HUDEP-2 (cell line): ENCODE data around the gene CCDC197.

Experiments
- DNase-seq, 76 experiments: peaks; one replicate each; lab custom pipeline; 2025; ENCODE audit not compliant: unreplicated experiment in 76 of 76; lab: John Stamatoyannopoulos, UW

CCDC197 gene

GRCh38 chr14:94022532-94023411 is 25.7 kb downstream of the CCDC197 start:
- DNase-seq = no peak

- no peak for DNase-seq
Observed at GRCh38 chr14:94024549-94024948, 27.4 kb downstream of the CCDC197 start.

GRCh38 chr14:94025720-94026119 is 28.6 kb downstream of the CCDC197 start:
- DNase-seq = no peak

- DNase-seq = peak in 75 of 76 experiments; percentile 24 to 97 (median 90)
Observed at GRCh38 chr14:94026173-94026888, 29.2 kb downstream of the CCDC197 start, which contains the start of gene OTUB2. Gene OTUB2, plus strand, starts transcription at chr14:94026340. Its CDS starts 198 bp downstream, at chr14:94026538.

GRCh38 chr14:94026889-94027469 is 29.9 kb downstream of the CCDC197 start:
- DNase-seq = no peak

GRCh38 chr14:94027566-94028449 is 30.7 kb downstream of the CCDC197 start:
- DNase-seq = no peak

GRCh38 chr14:94028450-94028826 is 31.3 kb downstream of the CCDC197 start:
- DNase-seq = no peak

GRCh38 chr14:94029265-94029664 is 32.2 kb downstream of the CCDC197 start:
- DNase-seq = no peak

- DNase-seq = no peak
Observed at GRCh38 chr14:94029671-94030203, 32.6 kb downstream of the CCDC197 start.

GRCh38 chr14:94030571-94030970 is 33.5 kb downstream of the CCDC197 start:
- DNase-seq = no peak

GRCh38 chr14:94031161-94031882 is 34.2 kb downstream of the CCDC197 start:
- no peak for DNase-seq

- DNase-seq = no peak
Observed at GRCh38 chr14:94031883-94032279, 34.8 kb downstream of the CCDC197 start.

GRCh38 chr14:94034886-94035285 is 37.8 kb downstream of the CCDC197 start:
- DNase-seq = no peak

GRCh38 chr14:94036313-94037167 is 39.4 kb downstream of the CCDC197 start:
- peak in 73 of 76 experiments; percentile 2 to 84 (median 53) for DNase-seq

GRCh38 chr14:94037954-94038353 is 40.9 kb downstream of the CCDC197 start:
- DNase-seq = no peak

- no peak for DNase-seq
Observed at GRCh38 chr14:94038510-94038909, 41.4 kb downstream of the CCDC197 start.

- no peak for DNase-seq
Observed at GRCh38 chr14:94038921-94039629, 42.0 kb downstream of the CCDC197 start.

- DNase-seq = no peak
Observed at GRCh38 chr14:94040247-94040646, 43.1 kb downstream of the CCDC197 start.
